Uterus (tissue), 2 donors: ENCODE measurements around the gene IL22RA1.

ENCODE experiments used
- CTCF ChIP-seq, 4 experiments: fragments of 200-600 bp in 2 of 4; fragments of 450-650 bp in 2 of 4; sonication (generic) in 2 of 4; IDR thresholded peaks; one replicate each; pipeline ENCODE4 v1.5.1; 2016 to 2019; ENCODE audit warnings: antibody characterized with exemption in 4 of 4, mild to moderate bottlenecking in 2 of 4, moderate library complexity in 1 of 4
- POLR2A ChIP-seq, 2 donors: fragments of 450-650 bp; IDR thresholded peaks; one replicate each; pipeline ENCODE4 v1.6.1; 2016; ENCODE audit warnings: antibody characterized with exemption in 2 of 2, mild to moderate bottlenecking in 1 of 2, moderate library complexity in 1 of 2

GRCh38 chr1:24151175-24151533, 8.2 kb upstream of the IL22RA1 start:
- TF ChIP-seq CTCF (IDR thresholded peaks at IDR 0.05) (no peak), POLR2A (IDR thresholded peaks at IDR 0.05) (no peak)
